Measurements from ENCODE around the gene SEC24C.
"Not testable (repeated sequence)": the region's sequence is repeated elsewhere in the genome, so short reads cannot be mapped to it uniquely, and the experiment has no call there.

SEC24C gene

DNA sequence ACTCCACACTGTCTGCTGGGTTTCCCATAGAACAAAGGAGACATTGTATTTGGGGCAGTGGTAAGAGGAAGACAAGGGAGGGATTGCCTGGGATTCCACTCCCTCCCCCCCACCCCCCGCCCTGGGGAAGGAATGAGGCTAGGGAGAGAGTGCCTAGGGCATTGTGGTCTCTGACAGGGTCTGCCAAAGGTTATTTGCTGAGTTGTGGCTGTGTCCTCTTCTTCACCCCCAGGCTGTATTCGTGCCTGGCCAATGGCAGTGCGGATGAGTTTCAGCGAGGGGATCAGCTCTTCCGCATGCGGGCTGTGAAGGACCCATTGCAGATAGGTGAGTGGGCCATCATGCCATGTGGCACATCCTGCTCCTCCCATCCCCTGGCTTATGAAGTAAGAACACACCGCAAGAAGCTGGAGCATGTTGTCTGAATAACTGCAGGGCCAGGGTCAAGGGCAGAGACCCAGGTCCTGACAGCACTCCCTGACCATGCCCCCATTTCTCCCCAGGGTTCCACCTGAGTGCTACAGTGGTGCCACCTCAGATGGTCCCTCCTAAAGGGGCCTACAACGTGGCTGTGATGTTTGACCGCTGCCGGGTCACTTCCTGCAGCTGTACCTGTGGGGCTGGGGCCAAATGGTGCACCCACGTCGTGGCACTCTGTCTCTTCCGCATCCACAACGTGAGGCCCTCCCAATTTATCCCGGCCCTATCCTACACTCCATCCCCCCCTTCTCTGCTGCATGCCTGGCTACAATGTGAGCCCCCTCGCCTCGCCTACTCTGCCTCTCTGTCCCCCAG, 44.9 kb downstream of the SEC24C start:
- ChIA-PET CTCF (no interaction called here), POLR2A (no interaction called here)
- TF ChIP-seq ELF4 (IDR thresholded peaks at IDR 0.05), result no peak
- no peak for TF ChIP-seq BHLHE40 (IDR thresholded peaks at IDR 0.05; ENCODE audit: borderline replicate concordance)
- no peak for TF ChIP-seq ARNT (IDR thresholded peaks at IDR 0.05)
- TF ChIP-seq L3MBTL2 (conservative IDR thresholded peaks at IDR 0.05), result no peak
- TF ChIP-seq HDGF (IDR thresholded peaks at IDR 0.05; ENCODE audit: borderline replicate concordance), result no peak
- no peak for TF ChIP-seq LEF1 (IDR thresholded peaks at IDR 0.05; ENCODE audit: borderline replicate concordance)
- TF ChIP-seq TARDBP (IDR thresholded peaks at IDR 0.05), result no peak
- TF ChIP-seq FOXK2 (IDR thresholded peaks at IDR 0.05), result no peak
- no peak for TF ChIP-seq CTBP1 (IDR thresholded peaks at IDR 0.05; ENCODE audit: borderline replicate concordance)
- TF ChIP-seq ZNF384 (IDR thresholded peaks at IDR 0.05), result no peak
- no peak for TF ChIP-seq SUZ12 (IDR thresholded peaks at IDR 0.05)
- TF ChIP-seq, protein P1, sequence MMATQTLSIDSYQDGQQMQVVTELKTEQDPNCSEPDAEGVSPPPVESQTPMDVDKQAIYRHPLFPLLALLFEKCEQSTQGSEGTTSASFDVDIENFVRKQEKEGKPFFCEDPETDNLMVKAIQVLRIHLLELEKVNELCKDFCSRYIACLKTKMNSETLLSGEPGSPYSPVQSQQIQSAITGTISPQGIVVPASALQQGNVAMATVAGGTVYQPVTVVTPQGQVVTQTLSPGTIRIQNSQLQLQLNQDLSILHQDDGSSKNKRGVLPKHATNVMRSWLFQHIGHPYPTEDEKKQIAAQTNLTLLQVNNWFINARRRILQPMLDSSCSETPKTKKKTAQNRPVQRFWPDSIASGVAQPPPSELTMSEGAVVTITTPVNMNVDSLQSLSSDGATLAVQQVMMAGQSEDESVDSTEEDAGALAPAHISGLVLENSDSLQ (IDR thresholded peaks at IDR 0.05), result no peak
- no peak for TF ChIP-seq NFRKB (IDR thresholded peaks at IDR 0.05)
- DNase-seq (ENCODE audit: extremely low spot score), result no peak

GRCh38 chr10:73789659-73790055, 45.5 kb downstream of the SEC24C start:
- ChIA-PET CTCF (no interaction called here), POLR2A (no interaction called here)
- TF ChIP-seq L3MBTL2 (conservative IDR thresholded peaks at IDR 0.05), result no peak
- no peak for TF ChIP-seq BHLHE40 (IDR thresholded peaks at IDR 0.05; ENCODE audit: borderline replicate concordance)
- no peak for TF ChIP-seq FOXA1 (IDR thresholded peaks at IDR 0.05)
- TF ChIP-seq SUZ12 (IDR thresholded peaks at IDR 0.05), result no peak
- TF ChIP-seq FOXM1 (IDR thresholded peaks at IDR 0.05; ENCODE audit: borderline replicate concordance), result no peak
- TF ChIP-seq CTBP1 (IDR thresholded peaks at IDR 0.05; ENCODE audit: borderline replicate concordance), result no peak
- no peak for TF ChIP-seq TARDBP (IDR thresholded peaks at IDR 0.05)
- TF ChIP-seq, protein P1 (IDR thresholded peaks at IDR 0.05), result no peak
- TF ChIP-seq HDGF (IDR thresholded peaks at IDR 0.05; ENCODE audit: borderline replicate concordance), result no peak
- no peak for TF ChIP-seq FOXK2 (IDR thresholded peaks at IDR 0.05)
- no peak for TF ChIP-seq SP1 (IDR thresholded peaks at IDR 0.05)
- no peak for TF ChIP-seq ELF4 (IDR thresholded peaks at IDR 0.05)
- TF ChIP-seq LEF1 (IDR thresholded peaks at IDR 0.05; ENCODE audit: borderline replicate concordance), result no peak
- TF ChIP-seq ARNT (IDR thresholded peaks at IDR 0.05), result no peak
- TF ChIP-seq NFRKB (IDR thresholded peaks at IDR 0.05), result no peak
- no peak for DNase-seq (ENCODE audit: extremely low spot score)

- no peak for DNase-seq (ENCODE audit: extremely low spot score)
- ChIA-PET CTCF (no interaction called here), POLR2A (interaction anchor here (0.9 kb wide), 1 partner anchor 8 kb away, joined by 3 read pairs; no protein-coding TSS in a partner anchor)
- TF ChIP-seq SP1 (IDR thresholded peaks at IDR 0.05) (no peak), ARNT (IDR thresholded peaks at IDR 0.05) (no peak), FOXK2 (IDR thresholded peaks at IDR 0.05) (no peak), BHLHE40 (IDR thresholded peaks at IDR 0.05; ENCODE audit: borderline replicate concordance) (no peak), TARDBP (IDR thresholded peaks at IDR 0.05) (no peak), L3MBTL2 (conservative IDR thresholded peaks at IDR 0.05) (no peak), FOXM1 (IDR thresholded peaks at IDR 0.05; ENCODE audit: borderline replicate concordance) (no peak), CTBP1 (IDR thresholded peaks at IDR 0.05; ENCODE audit: borderline replicate concordance) (no peak)
- TF ChIP-seq, protein P1 (IDR thresholded peaks at IDR 0.05), result no peak
These were observed 46.9 kb downstream of the SEC24C start for GRCh38 chr10:73790886-73791625.

DNA sequence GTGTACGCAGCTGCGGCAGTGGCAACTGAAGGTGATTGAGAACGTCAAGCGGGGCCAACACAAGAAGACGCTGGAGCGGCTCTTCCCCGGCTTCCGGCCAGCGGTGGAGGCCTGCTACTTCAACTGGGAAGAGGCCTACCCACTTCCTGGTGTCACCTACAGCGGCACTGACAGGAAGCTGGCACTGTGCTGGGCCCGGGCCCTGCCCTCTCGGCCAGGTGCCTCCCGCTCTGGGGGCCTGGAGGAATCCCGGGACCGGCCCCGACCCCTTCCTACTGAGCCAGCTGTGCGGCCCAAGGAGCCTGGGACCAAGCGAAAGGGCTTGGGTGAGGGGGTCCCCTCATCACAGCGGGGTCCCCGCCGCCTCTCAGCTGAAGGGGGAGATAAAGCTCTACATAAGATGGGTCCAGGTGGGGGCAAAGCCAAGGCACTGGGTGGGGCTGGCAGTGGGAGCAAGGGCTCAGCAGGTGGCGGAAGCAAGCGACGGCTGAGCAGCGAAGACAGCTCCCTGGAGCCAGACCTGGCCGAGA, 47.8 kb downstream of the SEC24C start:
- TF ChIP-seq, protein P1 (IDR thresholded peaks at IDR 0.05), result no peak
- TF ChIP-seq BHLHE40 (IDR thresholded peaks at IDR 0.05; ENCODE audit: borderline replicate concordance), result no peak
- TF ChIP-seq ELF4 (IDR thresholded peaks at IDR 0.05), result no peak
- TF ChIP-seq NFRKB (IDR thresholded peaks at IDR 0.05), result no peak
- no peak for TF ChIP-seq LEF1 (IDR thresholded peaks at IDR 0.05; ENCODE audit: borderline replicate concordance)
- no peak for TF ChIP-seq FOXM1 (IDR thresholded peaks at IDR 0.05; ENCODE audit: borderline replicate concordance)
- no peak for TF ChIP-seq ZNF384 (IDR thresholded peaks at IDR 0.05)
- no peak for TF ChIP-seq ARNT (IDR thresholded peaks at IDR 0.05)
- no peak for TF ChIP-seq L3MBTL2 (conservative IDR thresholded peaks at IDR 0.05)
- no peak for TF ChIP-seq SP1 (IDR thresholded peaks at IDR 0.05)
- TF ChIP-seq FOXK2 (IDR thresholded peaks at IDR 0.05), result no peak
- no peak for TF ChIP-seq SUZ12 (IDR thresholded peaks at IDR 0.05)
- no peak for TF ChIP-seq FOXA1 (IDR thresholded peaks at IDR 0.05)
- no peak for TF ChIP-seq TARDBP (IDR thresholded peaks at IDR 0.05)
- no peak for TF ChIP-seq HDGF (IDR thresholded peaks at IDR 0.05; ENCODE audit: borderline replicate concordance)
- ChIA-PET CTCF (no interaction called here), POLR2A (no interaction called here)

DNA sequence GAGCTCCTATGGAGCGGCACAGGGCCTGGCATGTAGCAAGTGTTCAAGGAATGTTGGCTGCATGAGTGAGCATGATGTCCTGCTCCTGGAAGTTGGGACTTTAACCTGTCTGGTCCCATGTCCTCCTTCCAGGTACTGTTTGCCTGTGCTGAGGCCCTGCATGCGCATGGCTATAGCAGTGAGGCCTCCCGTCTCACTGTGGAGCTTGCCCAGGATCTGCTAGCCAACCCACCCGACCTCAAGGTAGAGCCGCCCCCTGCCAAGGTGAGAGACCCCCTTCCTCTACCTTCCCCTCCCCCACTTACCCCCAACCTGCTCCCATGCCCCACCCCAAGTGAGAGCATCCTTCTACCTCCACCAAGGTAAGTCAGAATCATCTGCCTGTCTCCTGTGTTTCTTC, 49.3 kb downstream of the SEC24C start:
- POLR2A ChIA-PET, result interaction anchor here (1.9 kb wide), 1 partner anchor 17 kb away, joined by 4 read pairs; no protein-coding TSS in a partner anchor
- CTCF ChIA-PET, result no interaction called here

More for the DNA sequence above, 47.8 kb downstream of the SEC24C start:
- no peak for DNase-seq (ENCODE audit: extremely low spot score)

GRCh38 chr10:73795491-73795890, 51.3 kb downstream of the SEC24C start:
- POLR2A ChIA-PET, result interaction anchor here (1.2 to 1.3 kb wide), 2 partner anchors 10 to 23 kb away, joined by 6 to 7 read pairs; partner anchors contain the start of gene ZSWIM8
- DNase-seq (ENCODE audit: extremely low spot score), result not testable (repeated sequence)
- CTCF ChIA-PET, result interaction anchor here (0.7 kb wide), 1 partner anchor 23 kb away, joined by 3 read pairs; a partner anchor contains a TSS

More for the DNA sequence above, 49.3 kb downstream of the SEC24C start:
- TF ChIP-seq FOXA1 (IDR thresholded peaks at IDR 0.05), result no peak
- no peak for TF ChIP-seq L3MBTL2 (conservative IDR thresholded peaks at IDR 0.05)
- no peak for TF ChIP-seq LEF1 (IDR thresholded peaks at IDR 0.05; ENCODE audit: borderline replicate concordance)
- TF ChIP-seq ARNT (IDR thresholded peaks at IDR 0.05), result no peak
- TF ChIP-seq SUZ12 (IDR thresholded peaks at IDR 0.05), result no peak
- no peak for TF ChIP-seq HDGF (IDR thresholded peaks at IDR 0.05; ENCODE audit: borderline replicate concordance)
- TF ChIP-seq CTBP1 (IDR thresholded peaks at IDR 0.05; ENCODE audit: borderline replicate concordance), result no peak
- no peak for TF ChIP-seq SP1 (IDR thresholded peaks at IDR 0.05)
- TF ChIP-seq NFRKB (IDR thresholded peaks at IDR 0.05), result no peak
- TF ChIP-seq TARDBP (IDR thresholded peaks at IDR 0.05), result no peak
- TF ChIP-seq FOXM1 (IDR thresholded peaks at IDR 0.05; ENCODE audit: borderline replicate concordance), result no peak
- no peak for DNase-seq (ENCODE audit: extremely low spot score)

DNA sequence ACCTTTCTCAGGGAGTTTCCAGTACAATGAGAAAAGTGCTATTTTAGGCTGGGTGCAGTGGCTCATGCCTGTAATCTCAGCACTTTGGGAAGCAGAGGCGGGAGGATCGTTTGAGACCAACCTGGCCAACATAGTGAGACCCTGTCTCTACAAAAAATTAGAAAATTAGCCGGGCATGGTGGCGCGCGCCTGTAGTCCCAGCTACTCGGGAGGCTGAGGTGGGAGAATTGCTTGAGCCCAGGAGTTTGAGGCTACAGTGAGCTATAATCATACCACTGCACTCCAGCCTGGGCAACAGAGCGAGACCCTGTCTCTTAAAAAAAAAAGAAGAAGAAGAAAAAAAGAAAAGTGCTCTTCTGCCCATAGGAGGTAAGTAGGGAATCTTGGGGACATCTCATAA, 51.9 kb downstream of the SEC24C start:
- CTCF ChIA-PET, result interaction anchor here (0.7 kb wide), 1 partner anchor 24 kb away, joined by 3 read pairs; a partner anchor contains a TSS
- POLR2A ChIA-PET; DNase-seq (ENCODE audit: extremely low spot score): not testable (repeated sequence)
